Measurements from ENCODE around the gene CACNA1B.

CACNA1B gene

GRCh38 chr9:137969685-137970084 lies 92.1 kb downstream of the CACNA1B start:
- no peak for DNase-seq

- no peak for DNase-seq
These were observed 92.5 kb downstream of the CACNA1B start for GRCh38 chr9:137970098-137970497.

GRCh38 chr9:137970686-137971476 lies 93.3 kb downstream of the CACNA1B start:
- DNase-seq = no peak

GRCh38 chr9:137971477-137972138 lies 94.0 kb downstream of the CACNA1B start:
- no peak for DNase-seq

- no peak for DNase-seq
These were observed 94.9 kb downstream of the CACNA1B start for GRCh38 chr9:137972355-137972987.

- no peak for DNase-seq
These were observed 95.4 kb downstream of the CACNA1B start for GRCh38 chr9:137972988-137973470.

- no peak for DNase-seq
These were observed 96.3 kb downstream of the CACNA1B start for GRCh38 chr9:137973829-137974416.

GRCh38 chr9:137974746-137975526 lies 97.4 kb downstream of the CACNA1B start:
- no peak for DNase-seq

- DNase-seq = no peak
These were observed 97.9 kb downstream of the CACNA1B start for GRCh38 chr9:137975527-137975913.

- DNase-seq = no peak
These were observed 98.5 kb downstream of the CACNA1B start for GRCh38 chr9:137975936-137976565.

GRCh38 chr9:137977571-137978261 lies 100.1 kb downstream of the CACNA1B start:
- no peak for DNase-seq

- no peak for DNase-seq
These were observed 100.7 kb downstream of the CACNA1B start for GRCh38 chr9:137978262-137978714.

- DNase-seq = no peak
These were observed 104.6 kb downstream of the CACNA1B start for GRCh38 chr9:137982200-137982599.

GRCh38 chr9:137984005-137984404 lies 106.4 kb downstream of the CACNA1B start:
- no peak for DNase-seq

GRCh38 chr9:137984520-137985257 lies 107.1 kb downstream of the CACNA1B start:
- no peak for DNase-seq

- DNase-seq = no peak
These were observed 108.1 kb downstream of the CACNA1B start for GRCh38 chr9:137985637-137986071.

- DNase-seq = no peak
These were observed 108.9 kb downstream of the CACNA1B start for GRCh38 chr9:137986268-137987099.

- DNase-seq = no peak
These were observed 109.9 kb downstream of the CACNA1B start for GRCh38 chr9:137987244-137988030.

GRCh38 chr9:137988051-137988450 lies 110.5 kb downstream of the CACNA1B start:
- DNase-seq = no peak
